GM21515 (cell line): Measurements from ENCODE around the gene LAMA2.

ENCODE experiments used
- ATAC-seq: cut with Tn5 transposase; IDR thresholded peaks from one replicate; pipeline ENCODE4 v1.9.1; 2021; ENCODE audit not compliant: unreplicated experiment

Gene LAMA2

DNA sequence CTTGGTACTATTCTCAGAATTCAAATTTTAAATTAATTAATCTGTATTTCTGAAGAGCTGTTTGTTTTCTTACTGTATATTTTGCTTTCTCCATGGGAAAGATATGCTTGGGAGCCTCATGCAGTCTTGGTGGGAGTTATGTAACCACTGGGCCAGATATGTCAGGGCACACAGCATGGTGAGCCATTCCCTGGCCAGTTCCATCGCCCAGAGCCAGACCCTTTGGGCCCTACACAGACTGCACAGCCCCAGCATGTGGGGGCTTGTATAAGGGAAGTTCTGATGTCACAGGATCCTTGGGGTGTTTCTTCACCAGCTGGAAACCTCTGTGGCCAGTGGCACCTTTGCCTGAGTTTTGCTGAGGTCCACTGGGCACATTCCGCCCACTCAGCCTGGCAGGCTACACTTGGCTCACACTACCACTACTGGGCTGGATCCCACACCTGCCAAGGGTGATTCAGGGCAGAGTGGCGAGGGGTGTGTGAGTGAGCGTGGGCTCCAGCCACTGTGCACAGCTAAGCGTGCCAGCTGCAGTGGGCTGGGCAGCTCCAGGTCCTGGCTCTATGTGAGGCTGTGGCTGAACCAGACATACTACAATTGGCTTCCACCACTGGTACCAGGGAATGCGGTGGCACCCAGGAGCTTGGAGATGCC lies 533.5 kb downstream of the LAMA2 start:
- ATAC-seq: no peak

DNA sequence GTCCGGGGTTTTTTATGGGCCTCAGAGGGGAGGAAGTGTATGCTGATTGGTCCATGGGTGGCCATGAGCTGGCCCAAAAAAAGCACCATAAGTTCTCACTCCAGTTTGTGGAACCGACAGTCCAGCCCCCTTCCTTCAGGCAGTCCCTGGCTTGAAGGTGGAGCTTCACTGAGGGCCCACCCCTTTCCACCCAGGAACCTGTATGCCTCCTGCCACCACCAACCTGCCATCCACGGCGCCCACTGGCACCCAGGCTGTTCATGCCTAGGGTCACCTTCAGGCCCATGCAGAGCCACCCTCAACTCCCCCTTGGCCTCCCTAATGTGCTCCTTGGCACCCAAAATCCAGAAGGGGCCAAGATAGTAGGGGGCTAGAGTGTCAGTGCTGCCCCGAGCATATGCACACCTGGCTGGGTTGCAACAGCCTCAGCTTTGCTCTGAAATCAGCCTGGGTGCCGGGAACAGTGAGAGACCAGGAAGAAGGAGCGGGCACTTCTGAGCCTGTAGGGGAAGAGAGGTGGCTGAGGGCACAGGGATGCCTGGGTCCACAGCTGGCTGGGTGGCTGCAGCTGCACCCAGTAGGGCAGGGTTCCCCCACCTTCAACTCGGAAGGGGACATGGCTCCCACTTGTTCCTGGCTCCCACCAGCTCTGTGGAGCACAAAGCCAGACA lies 534.6 kb downstream of the LAMA2 start:
- no peak for ATAC-seq

DNA sequence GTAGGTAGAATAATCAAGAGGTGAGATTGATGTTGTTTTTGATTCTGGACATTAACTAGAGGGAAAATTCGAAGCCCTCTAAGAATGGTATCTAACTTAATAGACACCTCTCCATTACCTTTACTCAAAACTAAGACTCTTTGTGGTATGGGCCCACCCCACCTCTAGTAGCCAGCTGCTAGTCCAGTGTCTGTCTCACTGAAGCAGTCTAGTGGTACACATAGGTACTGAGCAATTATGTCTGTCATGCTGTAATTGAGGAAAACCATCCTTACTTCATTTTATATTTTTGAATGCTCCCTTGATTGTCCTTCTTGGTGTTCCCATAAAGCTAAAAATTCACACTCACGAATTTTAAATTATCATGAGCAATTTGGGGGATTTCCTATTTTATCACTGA lies 536.4 kb downstream of the LAMA2 start:
- no peak for ATAC-seq

DNA sequence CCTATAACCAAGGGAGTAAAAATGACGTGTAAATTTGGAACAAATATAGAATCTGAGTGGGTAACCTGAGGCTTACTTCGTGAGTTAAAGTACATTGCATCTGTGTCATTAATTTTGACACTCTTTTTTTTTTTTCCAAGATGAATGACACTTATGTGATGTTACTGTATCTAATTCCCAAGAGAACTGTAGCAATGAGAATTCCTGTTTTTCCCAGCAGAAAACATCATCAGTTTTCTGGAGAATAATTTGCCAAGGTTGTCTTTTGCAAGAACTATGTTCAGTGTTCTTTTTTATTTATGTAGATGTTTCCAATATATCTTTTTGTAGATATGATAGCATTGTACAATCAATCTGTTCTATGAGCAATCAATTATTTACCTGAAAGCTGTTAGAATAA lies 543.4 kb downstream of the LAMA2 start:
- no peak for ATAC-seq

DNA sequence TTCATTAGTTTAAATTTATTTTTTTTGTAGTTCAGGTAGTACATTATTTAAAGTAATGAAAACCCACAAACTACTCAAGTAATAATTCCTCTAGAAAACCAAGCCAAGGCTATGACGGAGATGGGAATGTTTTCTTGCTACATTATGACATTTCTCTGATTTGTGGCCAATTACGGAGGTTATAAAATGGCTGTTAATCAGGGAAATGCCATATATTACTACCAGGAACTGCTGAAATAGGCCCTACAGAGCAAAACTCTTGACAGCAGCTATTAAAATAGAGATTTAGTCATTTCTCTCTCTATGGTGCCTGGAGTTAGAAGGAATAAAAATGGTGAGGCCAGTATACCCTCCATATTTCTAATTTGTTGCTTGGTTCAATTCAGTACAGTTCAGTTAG lies 547.0 kb downstream of the LAMA2 start:
- no peak for ATAC-seq

DNA sequence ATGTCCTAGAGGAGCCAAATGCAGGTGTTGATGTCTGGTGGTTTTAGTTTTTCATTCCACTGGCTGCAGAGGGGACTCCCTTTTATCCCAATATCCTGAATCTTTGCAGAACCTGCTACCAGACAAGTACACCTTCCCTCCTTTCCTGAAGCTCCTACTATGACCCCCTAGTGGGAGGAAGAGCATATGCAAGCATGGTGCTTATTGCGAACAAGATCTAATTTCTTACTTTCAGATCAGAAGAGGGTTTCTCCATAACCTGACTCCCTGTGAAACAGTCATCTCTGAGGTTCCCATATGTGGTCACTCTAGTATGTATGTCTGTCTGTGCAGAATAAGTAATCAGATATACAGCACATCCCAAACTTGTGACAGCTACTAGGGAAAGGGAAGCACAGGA lies 549.8 kb downstream of the LAMA2 start:
- ATAC-seq: peak; percentile 49

DNA sequence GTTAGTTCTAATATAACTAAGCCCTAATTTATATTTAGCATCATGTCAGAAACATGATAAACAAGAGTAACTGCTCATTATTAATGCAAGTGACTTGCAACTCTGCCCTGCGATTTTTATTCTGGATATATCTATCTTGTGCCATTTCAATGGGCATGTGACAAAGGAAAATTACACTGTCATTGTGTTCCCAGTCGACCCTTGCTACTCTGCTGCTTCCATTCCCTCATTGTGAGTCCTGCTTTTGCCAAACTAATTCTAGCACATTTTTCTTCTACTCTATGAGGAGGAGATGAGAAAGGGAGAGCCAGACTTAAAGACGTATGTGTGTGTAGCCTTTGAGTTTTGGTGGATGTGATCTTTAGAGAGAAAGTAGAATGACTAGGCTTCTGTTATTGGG lies 551.2 kb downstream of the LAMA2 start:
- no peak for ATAC-seq

DNA sequence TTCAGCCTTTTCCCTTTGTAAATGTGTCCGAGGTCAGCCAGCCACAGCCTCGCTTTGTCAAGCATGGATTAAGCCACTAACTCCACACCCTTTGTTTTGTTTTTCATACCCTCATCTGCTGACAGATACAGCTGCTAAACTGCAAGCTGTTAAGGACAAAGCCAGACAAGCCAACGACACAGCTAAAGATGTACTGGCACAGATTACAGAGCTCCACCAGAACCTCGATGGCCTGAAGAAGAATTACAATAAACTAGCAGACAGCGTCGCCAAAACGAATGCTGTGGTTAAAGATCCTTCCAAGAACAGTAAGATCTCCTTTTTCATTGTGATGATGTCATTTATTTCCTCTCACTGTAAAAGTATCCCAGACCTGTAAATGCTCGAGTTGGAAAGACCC lies 557.8 kb downstream of the LAMA2 start:
- ATAC-seq: no peak

DNA sequence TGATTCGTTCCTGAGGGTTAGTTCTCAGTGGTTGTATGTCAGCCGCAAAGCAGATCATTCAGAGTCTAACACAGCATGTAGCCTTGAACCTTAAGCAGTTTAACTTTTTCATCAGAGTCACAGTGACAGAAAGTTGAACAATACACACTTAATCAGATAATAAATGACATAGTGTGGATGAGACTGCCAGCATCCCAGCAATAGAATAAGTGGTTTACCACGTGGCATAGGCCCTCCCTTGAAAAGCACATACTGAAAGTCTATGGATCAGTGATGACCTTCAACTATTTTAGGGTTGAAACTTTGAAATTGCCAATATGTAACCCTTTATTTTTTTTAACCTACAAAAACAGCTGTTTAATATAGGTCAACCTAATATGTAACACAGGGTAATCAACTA lies 561.7 kb downstream of the LAMA2 start:
- ATAC-seq: no peak

DNA sequence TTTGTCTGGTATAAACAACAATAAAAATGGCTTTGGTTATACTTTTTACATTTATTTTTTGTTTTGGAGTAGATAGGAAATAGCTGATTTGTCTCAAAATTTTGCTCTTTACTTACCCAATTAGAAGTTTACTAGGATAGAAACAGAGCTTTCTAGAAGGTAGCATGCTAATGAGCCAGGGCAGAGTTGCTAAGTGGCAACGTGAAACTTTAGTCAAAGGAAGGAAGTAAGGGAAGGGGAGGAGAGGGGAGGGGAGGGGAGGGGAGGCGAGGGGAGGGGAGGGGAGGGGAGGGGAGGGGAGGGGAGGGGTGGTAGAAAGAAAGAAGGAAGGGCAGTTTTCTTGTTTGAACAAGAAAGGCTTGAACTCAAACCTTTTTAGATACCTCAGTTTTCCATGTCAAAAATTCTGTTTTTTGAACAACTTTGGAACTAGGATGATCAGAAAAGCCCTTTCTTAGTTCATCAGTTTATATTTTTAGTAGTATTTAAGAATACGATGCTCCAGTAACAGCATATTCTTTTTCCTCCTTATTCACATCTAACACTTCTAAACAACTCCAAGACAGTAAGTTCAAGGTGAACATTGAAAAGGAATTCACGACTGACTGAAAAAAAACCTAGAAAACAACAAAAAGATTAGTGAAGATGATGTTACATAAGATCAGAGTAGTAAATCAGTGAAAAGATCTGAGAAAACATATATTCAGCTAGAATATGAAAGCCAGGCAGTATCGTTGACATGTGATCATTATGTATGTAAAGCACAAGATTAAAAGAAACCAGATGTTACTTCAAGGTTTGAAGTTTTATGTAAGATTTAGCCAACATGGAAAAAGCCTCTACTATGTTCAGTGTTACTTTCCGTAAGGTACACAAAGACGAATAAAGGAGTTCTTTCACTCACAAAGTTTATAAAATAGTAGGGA lies 563.6 kb downstream of the LAMA2 start:
- ATAC-seq: no peak

DNA sequence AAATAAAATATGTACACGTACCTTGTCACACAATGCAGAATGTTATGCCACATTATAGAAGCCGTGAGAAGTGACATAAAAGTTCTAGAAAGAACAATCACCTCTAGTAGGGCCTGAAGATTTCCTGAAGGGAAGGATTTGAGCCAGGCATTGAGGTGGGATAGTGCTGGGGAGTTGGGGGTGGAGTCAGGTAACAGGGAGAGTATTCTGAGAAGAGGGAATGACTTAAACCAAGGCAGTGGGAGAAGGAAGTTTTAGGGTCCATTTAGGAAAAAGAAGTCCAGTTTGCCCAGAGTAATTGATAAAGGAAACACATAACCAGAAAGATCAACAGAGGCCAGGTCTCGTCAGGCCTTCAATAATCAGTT lies 564.2 kb downstream of the LAMA2 start:
- no peak for ATAC-seq

DNA sequence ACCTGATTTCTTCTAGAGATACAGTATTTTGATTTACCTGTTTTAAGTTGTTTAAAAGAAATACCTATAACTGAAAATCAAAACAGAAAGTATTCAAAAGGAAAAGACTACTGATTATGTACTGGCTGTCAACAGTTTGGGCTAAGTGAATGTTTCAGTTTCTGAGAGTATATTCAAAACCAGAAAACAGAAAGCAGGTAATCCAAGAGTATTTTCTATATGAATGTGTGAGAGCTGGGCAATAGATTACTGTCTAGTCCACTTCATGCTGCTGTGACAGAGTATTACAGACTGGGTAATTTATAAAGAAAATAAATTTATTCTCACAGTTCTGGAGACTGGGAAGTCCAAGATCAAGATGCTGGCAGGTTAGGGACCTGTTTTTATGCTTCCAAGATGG lies 566.0 kb downstream of the LAMA2 start:
- peak; percentile 99 for ATAC-seq

DNA sequence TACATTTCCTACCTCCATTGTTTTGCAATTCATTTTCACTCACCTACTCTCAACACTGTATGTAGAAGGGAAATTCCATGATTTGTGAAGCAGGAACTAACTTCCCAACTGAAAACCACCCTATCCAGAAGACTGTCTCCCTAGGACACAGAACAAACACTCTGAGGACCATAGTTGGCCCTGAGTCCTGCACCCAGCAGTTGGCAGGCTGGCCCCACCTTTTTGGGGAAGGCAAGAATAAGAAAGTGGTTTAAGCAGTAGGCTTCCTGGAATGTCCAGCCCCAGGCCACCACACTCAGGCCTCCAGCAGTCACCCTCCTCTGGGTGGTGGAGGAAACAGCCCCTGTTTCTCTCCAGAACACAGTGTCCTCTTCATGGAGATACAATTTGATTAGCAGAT lies 568.2 kb downstream of the LAMA2 start:
- no peak for ATAC-seq

DNA sequence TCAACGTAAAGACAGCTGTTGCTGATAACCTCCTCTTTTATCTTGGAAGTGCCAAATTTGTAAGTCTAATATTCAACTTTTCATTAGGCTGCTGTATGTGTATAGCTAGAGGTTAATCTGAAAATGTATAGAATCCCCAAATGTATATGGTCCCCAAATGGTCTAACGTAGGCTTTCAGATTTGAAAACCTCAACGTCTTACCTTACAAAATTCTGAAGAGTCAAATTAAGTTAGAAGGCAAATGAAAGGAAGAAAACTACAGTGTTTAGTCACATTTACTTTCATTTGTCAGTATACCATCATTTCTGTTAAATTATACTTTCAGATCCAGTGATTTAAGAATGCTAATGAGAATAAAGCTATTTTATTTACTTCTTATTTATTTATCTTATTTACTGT lies 570.1 kb downstream of the LAMA2 start:
- ATAC-seq: no peak

DNA sequence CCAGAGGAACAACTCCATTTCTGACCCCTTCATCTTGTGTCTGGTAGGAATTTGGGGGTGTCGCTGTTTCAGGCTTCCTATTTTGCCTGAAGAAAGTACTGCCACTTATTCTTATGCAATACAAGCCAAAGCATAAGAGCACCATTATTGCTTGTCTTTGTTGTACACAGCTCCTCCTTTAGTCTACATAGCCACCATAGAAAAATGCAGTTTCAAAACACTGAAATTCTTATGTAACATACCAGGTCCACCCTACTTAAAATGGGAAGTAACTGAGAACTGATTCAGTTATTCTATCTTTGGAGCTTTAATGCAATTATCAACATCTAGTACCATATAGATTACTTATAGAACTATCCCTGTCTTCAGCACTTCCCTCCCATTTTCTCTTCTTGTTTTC lies 571.5 kb downstream of the LAMA2 start:
- no peak for ATAC-seq

DNA sequence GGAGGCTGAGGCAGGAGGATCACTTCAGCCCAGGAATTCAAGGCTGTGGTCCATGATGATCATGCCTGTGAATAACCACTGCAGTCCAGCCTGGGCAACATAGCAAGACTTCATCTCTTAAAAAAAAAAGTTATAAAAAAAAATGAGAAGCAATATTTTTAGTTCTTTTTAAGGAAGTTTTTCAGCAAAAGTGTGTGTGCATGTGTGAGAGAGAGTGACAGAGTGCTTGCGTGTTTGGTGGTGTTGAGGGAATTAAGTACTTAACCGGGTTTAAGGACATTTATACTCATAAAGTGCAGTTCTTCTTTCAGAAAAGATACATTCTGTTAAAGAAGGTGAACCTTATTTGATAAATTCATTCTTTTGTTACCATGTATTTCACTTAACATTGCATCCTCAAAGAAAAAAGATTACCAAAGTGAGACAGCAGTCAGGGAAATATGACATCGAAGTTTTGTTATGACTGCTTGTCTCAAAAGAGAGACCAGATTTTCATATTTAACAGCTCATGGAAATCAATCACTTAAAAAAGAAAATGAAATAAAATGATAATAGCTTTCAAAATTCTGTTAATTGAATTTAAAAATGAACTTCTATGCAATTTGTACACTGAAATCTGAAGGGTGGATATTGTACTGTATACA lies 572.3 kb downstream of the LAMA2 start:
- ATAC-seq: no peak

DNA sequence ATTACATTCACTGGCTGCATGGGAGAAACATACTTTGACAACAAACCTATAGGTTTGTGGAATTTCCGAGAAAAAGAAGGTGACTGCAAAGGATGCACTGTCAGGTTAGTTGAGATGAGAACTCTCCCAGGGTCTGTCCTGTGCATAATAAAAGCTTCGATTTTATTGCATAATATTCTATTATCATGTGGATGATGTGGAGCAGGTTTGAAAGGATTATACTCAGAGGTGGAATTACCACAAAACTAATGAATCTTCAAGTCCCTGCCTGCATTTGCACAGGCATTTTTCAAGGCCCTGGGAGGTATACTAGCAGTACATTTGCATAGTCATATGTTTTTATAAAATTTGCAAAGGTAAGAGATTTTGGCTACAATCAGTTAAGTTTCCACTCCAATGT lies 577.3 kb downstream of the LAMA2 start:
- no peak for ATAC-seq

DNA sequence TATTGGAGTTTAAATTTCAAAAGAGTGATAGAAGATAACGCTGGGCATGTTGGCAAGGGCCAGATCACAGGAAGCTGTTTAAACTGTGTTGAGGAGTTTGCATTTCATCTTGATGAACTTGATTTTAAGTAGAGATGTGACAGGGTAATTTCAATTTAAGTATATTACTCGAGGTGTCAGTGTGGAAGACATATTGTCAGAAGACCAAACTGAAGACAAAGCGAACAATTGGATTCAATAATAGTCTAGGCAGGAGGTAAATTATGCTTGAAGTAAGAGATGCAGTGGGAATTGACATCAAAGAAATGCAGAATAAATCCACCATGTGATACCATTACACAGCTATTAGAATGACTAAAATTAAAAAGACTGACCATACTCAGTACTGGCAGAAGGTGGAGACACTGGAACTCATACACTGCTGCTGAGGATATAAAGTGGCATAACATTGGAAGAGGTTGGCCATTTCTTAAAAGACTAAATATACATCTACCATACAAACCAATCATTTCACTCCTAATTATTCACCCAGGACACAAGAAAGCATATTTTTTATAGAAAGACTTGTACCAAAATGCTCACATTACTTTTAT lies 586.2 kb downstream of the LAMA2 start:
- ATAC-seq: no peak

DNA sequence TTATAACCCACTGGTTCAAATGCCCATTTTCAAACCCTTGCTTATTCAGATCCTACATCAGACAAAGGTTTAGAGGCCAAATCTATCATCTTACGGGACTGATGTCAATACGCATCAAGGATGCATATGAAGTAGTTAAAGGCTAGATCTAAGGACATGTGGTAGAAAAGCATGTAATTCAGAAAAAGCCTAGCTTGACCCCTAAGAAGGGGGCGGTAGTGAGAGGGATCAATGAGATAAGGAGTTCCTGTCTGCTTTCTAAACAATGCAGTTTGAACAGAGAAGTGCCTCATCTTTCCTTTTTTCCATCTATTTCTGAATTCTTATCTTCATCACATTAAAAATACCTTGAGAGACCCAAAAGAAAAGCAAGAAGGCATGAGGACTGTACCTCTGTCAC lies 589.3 kb downstream of the LAMA2 start:
- ATAC-seq: no peak

DNA sequence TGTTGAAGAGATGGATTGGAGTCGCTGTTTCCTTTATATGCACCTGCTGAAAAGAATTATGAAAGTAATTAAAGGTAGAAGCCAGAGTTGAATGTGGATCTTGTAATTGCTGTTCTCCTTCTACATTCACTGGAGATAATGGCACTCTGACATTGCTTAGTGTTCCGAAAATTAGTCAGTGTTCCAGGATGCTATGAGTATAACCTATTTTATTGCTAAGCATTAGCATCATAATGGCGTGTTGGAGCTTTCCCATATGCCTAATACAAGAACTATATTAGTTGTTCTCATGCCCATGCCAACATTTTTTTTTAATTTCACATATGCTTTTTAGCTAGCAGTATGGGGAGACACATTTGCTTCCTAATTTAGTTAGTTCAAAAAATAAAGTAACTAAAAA lies 590.6 kb downstream of the LAMA2 start:
- no peak for ATAC-seq
